ENCODE results near the gene ASNSD1. TPM values are rescaled to one million over a fixed set of nuclear protein-coding genes. Genes with fewer than 3 reads are reported as not detected.

Gene ASNSD1
- total RNA-seq, 2 donors from 2014 or later, result 36.7 to 38.8 TPM

Other genes starting within 250 kb of the ASNSD1 start
- gene WDR75, start 220.0 kb upstream of the ASNSD1 start, total RNA-seq, result 10 to 100 TPM; 11.8 to 15.9 TPM
- gene SLC40A1, start 80.7 kb upstream of the ASNSD1 start, total RNA-seq, result 100 to 1,000 TPM in 1 of 2 donors, 10 to 100 TPM in 1; 57.7 to 132 TPM
- gene ANKAR, start 13.2 kb downstream of the ASNSD1 start, total RNA-seq, result 1 to 10 TPM; 4.9 to 5.1 TPM
- gene OSGEPL1, start 101.3 kb downstream of the ASNSD1 start, total RNA-seq, result 1 to 10 TPM; 5.3 to 8.1 TPM
- gene ORMDL1, start 122.9 kb downstream of the ASNSD1 start, total RNA-seq, result 10 to 100 TPM; 27.3 to 33.3 TPM
- 1 to 10 TPM; 7.9 to 9.0 TPM for gene PMS1, start 123.0 kb downstream of the ASNSD1 start, total RNA-seq